Gastroesophageal sphincter (tissue), 4 donors: ENCODE results near the gene TMEM120B. TPM values are rescaled to one million over a fixed set of nuclear protein-coding genes. Genes with fewer than 3 reads are reported as not detected.

ENCODE experiments used
- ATAC-seq: fragments of 150-250 bp; one replicate; pipeline ENCODE4 v1.9.1; 2016; ENCODE audit warnings: mild to moderate bottlenecking, moderate library complexity
- H3K27ac ChIP-seq, 4 donors: fragments of 200-600 bp; sonication (generic) in 3 of 4; 1 replicate in 3 of 4; 2 replicates in 1 of 4; pipeline ENCODE4 v1.5.1; 2016 to 2019
- H3K27me3 ChIP-seq: fragments of 200-600 bp; sonication (generic); one replicate; pipeline ENCODE4 v1.5.1; 2019
- H3K36me3 ChIP-seq, 2 donors: fragments of 200-600 bp; sonication (generic); one replicate each; pipeline ENCODE4 v1.5.1; 2019; ENCODE audit warnings: control low read depth in 1 of 2
- H3K4me1 ChIP-seq, 3 donors: fragments of 200-600 bp; sonication (generic); 1 replicate in 2 of 3; 2 replicates in 1 of 3; pipeline ENCODE4 v1.5.1; 2016 to 2019; ENCODE audit warnings: control low read depth in 2 of 3
- H3K4me3 ChIP-seq, 2 donors: fragments of 200-600 bp; sonication (generic); one replicate each; pipeline ENCODE4 v1.5.1; 2019; ENCODE audit warnings: mild to moderate bottlenecking in 1 of 2, moderate library complexity in 1 of 2
- H3K9me3 ChIP-seq, 3 donors: fragments of 200-600 bp; sonication (generic); one replicate each; pipeline ENCODE4 v1.5.1; 2017 to 2019; ENCODE audit warnings: control low read depth in 2 of 3
- EP300 ChIP-seq: sonication (generic); formaldehyde crosslinking; IDR thresholded peaks from one replicate; pipeline ENCODE4 v1.6.1; 2017; ENCODE audit warnings: antibody characterized with exemption, mild to moderate bottlenecking
- POLR2A ChIP-seq, 2 donors: fragments of 450-650 bp; IDR thresholded peaks; one replicate each; pipeline ENCODE4 v1.6.1; 2017; ENCODE audit warnings: antibody characterized with exemption in 2 of 2, mild to moderate bottlenecking in 2 of 2, moderate library complexity in 1 of 2
- POLR2AphosphoS5 ChIP-seq: sonication (generic); formaldehyde crosslinking; IDR thresholded peaks from one replicate; pipeline ENCODE4 v1.6.1; 2017; ENCODE audit warnings: antibody characterized with exemption
- WGBS, 2 donors: methylation state at CpG; one replicate each; pipeline ENCODE4 v1.1.5; 2018; ENCODE audit warnings: low coverage in 1 of 2; 5-methylcytosine and 5-hydroxymethylcytosine counted together
- total RNA-seq, 4 donors: library from RNA; depleted of rRNA; stranded (reverse); fragments of >200 nt; gene quantifications; one replicate each; pipeline ENCODE4 v1.1.0, GENCODE V29; 2016
- TF ChIP-seq, protein P1 (sequence below), 4 experiments: fragments of 200-600 bp in 2 of 4; fragments of 450-650 bp in 2 of 4; sonication (generic) in 1 of 4; IDR thresholded peaks; one replicate each; pipeline ENCODE4 v1.5.1; 2017 to 2019; ENCODE audit warnings: antibody characterized with exemption in 4 of 4, mild to moderate bottlenecking in 2 of 4, moderate library complexity in 2 of 4

The TMEM120B gene
- total RNA-seq, 4 donors from 2014 or later, result 4.2 to 14.3 (median 9.9) TPM

DNA sequence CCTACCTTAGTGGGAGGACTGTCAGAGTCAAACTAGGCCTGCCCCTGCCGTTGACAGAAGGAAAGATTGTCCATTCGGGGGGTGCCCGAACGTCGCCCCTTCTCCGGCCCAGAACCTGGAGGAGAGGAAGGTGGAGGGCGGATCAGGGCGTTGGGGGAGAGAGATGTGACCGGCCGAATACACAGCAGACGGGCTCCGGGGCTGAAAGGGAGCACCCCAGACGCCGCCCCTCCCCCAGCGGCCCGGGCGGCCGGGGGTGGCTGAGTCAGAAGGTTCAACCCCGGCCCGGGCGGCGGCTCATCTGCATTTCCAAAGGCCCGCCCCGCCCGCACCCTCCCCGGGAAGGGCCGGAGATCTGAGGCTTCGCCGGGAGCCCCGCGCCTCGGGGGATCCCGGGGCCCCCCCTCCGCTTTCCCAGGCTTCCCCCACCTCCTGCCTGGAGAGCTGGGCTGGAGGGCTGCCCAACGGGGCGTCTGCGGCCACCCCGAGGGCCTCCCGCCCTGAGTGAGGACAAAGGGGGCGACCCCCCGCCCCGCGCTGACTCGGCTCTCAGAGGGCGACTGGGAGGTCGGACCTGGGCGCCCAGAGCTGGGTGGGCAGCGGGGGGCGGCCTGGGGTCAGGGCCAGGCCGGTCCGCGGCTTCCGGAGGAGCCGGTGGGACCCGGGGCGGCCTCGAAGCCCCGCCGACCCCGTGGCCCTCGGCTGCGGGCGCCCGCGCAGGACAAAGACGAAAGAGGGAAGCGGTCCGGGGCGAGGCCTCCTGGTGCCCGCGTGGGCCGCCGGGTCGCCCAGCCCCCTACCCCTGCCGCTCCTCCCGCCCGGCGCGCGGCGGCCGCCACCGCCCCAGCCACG, 87.5 kb downstream of the TMEM120B start:
- ATAC-seq, result peak; percentile 71
- TF ChIP-seq EP300 (no peak), POLR2AphosphoS5 (peak; percentile 73), POLR2A (IDR thresholded peaks at IDR 0.05) (peak; percentile 75 to 84)
- TF ChIP-seq, protein P1, sequence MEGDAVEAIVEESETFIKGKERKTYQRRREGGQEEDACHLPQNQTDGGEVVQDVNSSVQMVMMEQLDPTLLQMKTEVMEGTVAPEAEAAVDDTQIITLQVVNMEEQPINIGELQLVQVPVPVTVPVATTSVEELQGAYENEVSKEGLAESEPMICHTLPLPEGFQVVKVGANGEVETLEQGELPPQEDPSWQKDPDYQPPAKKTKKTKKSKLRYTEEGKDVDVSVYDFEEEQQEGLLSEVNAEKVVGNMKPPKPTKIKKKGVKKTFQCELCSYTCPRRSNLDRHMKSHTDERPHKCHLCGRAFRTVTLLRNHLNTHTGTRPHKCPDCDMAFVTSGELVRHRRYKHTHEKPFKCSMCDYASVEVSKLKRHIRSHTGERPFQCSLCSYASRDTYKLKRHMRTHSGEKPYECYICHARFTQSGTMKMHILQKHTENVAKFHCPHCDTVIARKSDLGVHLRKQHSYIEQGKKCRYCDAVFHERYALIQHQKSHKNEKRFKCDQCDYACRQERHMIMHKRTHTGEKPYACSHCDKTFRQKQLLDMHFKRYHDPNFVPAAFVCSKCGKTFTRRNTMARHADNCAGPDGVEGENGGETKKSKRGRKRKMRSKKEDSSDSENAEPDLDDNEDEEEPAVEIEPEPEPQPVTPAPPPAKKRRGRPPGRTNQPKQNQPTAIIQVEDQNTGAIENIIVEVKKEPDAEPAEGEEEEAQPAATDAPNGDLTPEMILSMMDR (IDR thresholded peaks at IDR 0.05), result no peak
- Histone ChIP-seq H3K4me3 (peak overlapping the region; percentile 85), H3K27me3 (no peaks in the 10 kb centered on the region), H3K4me1 (peaks cover 6 to 62% (median 40%) of the 10 kb centered on the region in 3 donors), H3K9me3 (no peaks in the 10 kb centered on the region), H3K36me3 (peaks cover 0 to 13% of the 10 kb centered on the region in 2 donors), H3K27ac (peak overlapping the region; percentile 100)
- WGBS, 2 donors, result 0% methylated on average over 4 of the region's 84 CpGs; no CpG with 5 or more reads in 1 of the 2 donors

DNA sequence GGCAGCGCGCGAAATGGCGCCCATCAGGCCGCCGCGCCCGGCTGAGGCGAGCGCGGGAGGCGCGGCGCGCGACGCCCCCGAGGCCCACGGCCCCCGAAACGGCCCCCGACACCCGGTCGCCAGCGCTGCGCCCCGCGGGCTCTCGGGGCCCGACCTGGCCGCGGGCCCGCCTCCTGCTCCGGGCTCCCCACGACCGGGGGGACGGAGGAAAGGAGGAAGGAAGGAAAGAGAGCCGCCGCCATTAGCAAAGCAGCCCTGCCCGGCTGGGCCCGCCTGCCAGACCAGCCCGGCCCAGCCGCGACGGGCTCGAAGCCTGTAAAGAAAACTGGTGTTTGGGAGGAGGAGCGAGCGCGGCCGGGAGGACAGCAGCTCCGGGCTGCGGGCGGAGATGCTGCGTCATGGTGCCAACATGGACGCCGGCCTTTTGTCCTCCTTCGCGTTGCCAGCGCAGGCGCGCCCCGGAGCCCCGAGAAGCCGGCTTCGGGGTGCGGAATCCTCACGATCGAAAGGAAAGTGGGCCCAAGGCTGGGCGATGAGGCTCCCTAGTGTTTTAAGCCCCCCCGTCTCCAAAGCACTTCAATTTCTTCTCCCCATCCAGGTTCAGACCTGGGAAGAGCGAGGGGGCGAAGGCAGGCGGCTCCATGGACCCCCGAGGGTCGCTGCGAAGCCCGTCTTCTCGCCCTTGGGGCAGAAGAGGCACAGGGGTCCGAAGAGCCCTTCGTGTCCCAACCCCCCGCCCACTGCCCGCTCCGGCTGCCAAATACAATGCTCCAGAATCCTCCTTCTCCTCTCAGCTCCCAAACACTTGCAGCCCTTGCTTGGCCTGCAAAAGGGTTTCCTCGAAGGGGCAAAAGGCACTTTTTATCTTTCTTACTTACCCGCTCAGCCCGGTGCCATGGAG, 88.4 kb downstream of the TMEM120B start:
- peaks cover 6 to 62% (median 35%) of the 10 kb centered on the region in 3 donors for H3K4me1 ChIP-seq
- peak; percentile 59 to 62 for TF ChIP-seq POLR2A (IDR thresholded peaks at IDR 0.05)
- peak; percentile 51 for TF ChIP-seq POLR2AphosphoS5
- no peak for TF ChIP-seq EP300
- peak overlapping the region; percentile 85 for H3K4me3 ChIP-seq
- WGBS, 2 donors, result 0 to 1% methylated on average over 16 to 19 of the region's 86 CpGs
- no peaks in the 10 kb centered on the region for H3K9me3 ChIP-seq
- peak; percentile 23 for ATAC-seq
- peaks cover 0 to 5% of the 10 kb centered on the region in 2 donors for H3K36me3 ChIP-seq
- peak overlapping the region; percentile 100 for H3K27ac ChIP-seq
- no peaks in the 10 kb centered on the region for H3K27me3 ChIP-seq

DNA sequence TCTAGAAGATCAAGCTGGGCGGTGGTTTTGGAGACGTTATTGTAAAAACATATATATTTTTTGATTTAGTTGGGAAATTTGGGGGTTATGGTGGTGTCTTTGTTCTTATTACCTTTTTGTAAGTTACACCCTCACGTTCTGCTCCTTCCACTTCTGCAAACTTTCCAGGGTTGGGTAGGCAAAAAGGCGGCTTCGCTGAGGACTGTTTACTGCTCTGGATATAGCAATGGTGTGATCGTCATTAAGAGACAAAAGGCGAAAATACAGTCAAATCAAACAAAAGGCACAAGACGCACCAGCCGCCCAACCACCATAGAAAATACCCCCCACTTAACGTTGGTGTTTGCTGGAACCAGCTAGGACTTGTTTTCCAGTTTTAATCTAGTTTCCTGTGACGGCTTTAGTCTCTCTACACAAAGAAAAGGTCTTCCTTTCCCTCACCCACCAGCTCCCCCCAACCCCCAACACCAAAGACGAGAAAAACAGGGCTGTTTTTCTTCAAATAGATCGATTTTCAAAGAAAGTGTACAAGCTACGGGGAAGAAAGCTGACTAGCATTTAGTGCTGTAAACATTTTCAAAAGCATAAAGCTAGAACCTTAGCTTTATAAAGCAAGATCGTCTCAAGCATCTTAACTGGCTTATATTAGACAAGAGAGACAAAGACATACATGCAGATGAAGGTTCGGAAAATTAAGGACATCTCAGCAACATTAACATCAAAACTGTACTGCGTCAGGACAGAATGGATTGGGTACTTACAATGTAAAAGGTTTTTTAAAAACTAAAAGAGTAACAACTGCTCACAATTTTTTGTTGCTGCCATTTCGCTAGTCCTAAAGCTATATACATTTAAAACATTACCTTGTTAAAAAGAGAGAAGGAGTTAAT, 89.3 kb downstream of the TMEM120B start:
- Histone ChIP-seq H3K9me3 (no peaks in the 10 kb centered on the region), H3K27ac (peak overlapping the region; percentile 100), H3K4me1 (peaks cover 6 to 62% (median 34%) of the 10 kb centered on the region in 3 donors), H3K36me3 (peaks cover 0 to 3% of the 10 kb centered on the region in 2 donors), H3K4me3 (peak overlapping the region; percentile 85), H3K27me3 (no peaks in the 10 kb centered on the region)
- WGBS, 2 donors, result 3% methylated on average over 15 to 17 of the region's 18 CpGs
- ATAC-seq, result no peak
- no peak for TF ChIP-seq EP300
- no peak for TF ChIP-seq POLR2A (IDR thresholded peaks at IDR 0.05)
- TF ChIP-seq, protein P1 (IDR thresholded peaks at IDR 0.05), result no peak
- no peak for TF ChIP-seq POLR2AphosphoS5

DNA sequence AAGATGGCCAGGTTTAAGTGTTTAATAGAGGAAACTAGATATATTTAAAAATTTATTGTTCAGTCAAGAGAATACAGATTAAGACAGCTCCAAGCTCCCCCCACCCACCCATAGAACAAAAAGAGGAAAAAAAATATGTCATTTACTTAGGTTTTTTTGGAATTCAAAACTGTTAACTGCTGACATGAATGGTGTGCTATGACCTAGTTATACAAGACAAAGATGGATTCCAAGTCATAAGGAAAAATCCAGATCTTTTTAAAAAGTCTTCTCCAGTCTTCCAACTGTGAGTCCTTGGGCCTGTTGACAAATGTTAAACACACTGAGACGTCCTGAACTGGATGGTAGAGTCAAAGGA, 89.9 kb downstream of the TMEM120B start:
- no peaks in the 10 kb centered on the region for H3K9me3 ChIP-seq
- H3K27me3 ChIP-seq, result no peaks in the 10 kb centered on the region
- H3K36me3 ChIP-seq, result peaks cover 0 to 7% of the 10 kb centered on the region in 2 donors
- WGBS, 2 donors, result 0% methylated on average over 1 of the region's 1 CpG
- TF ChIP-seq, protein P1 (IDR thresholded peaks at IDR 0.05), result peak in 1 of 4 experiments; percentile 4
- TF ChIP-seq POLR2AphosphoS5, result no peak
- peak overlapping the region; percentile 85 for H3K4me3 ChIP-seq
- peaks cover 4 to 62% (median 34%) of the 10 kb centered on the region in 3 donors for H3K4me1 ChIP-seq
- no peak for ATAC-seq
- peak overlapping the region; percentile 100 for H3K27ac ChIP-seq
